Peyer's patch (tissue), 4 donors: Measurements from ENCODE around the gene IL5RA. TPM values are rescaled to one million over a fixed set of nuclear protein-coding genes. Genes with fewer than 3 reads are reported as not detected.

Experiments used
- DNase-seq, 3 donors: peaks; one replicate each; pipeline ENCODE4 v3.0.0-alpha.2; 2017 to 2019
- H3K27ac ChIP-seq, 4 donors: fragments of 200-600 bp; sonication (generic); one replicate each; pipeline ENCODE4 v1.5.1; 2016 to 2019
- H3K27me3 ChIP-seq, 2 donors: fragments of 200-600 bp; sonication (generic); one replicate each; pipeline ENCODE4 v1.5.1; 2019
- H3K36me3 ChIP-seq, 3 donors: fragments of 200-600 bp; sonication (generic); one replicate each; pipeline ENCODE4 v1.5.1; 2016 to 2019
- H3K4me1 ChIP-seq, 4 donors: fragments of 200-600 bp; sonication (generic); one replicate each; pipeline ENCODE4 v1.5.1; 2016 to 2019
- H3K4me3 ChIP-seq, 4 donors: fragments of 200-600 bp; sonication (generic); 1 replicate in 3 of 4; 2 replicates in 1 of 4; pipeline ENCODE4 v1.5.1; 2016 to 2019; ENCODE audit warnings: mild to moderate bottlenecking in 1 of 4
- H3K9me3 ChIP-seq, 4 donors: fragments of 200-600 bp; sonication (generic); one replicate each; pipeline ENCODE4 v1.5.1; 2016 to 2019; ENCODE audit warnings: mild to moderate bottlenecking in 1 of 4
- POLR2A ChIP-seq, 2 donors: fragments of 450-650 bp; IDR thresholded peaks; one replicate each; pipeline ENCODE4 v1.5.1; 2017; ENCODE audit warnings: antibody characterized with exemption in 2 of 2, mild to moderate bottlenecking in 2 of 2, moderate library complexity in 2 of 2
- total RNA-seq, 4 donors: library from RNA; depleted of rRNA; stranded (reverse); fragments of >200 nt; gene quantifications; one replicate each; pipeline ENCODE4 v1.1.0, GENCODE V29; 2016
- TF ChIP-seq, protein P1 (sequence below), 6 experiments: fragments of 450-650 bp in 4 of 6; fragments of 200-600 bp in 2 of 6; sonication (generic) in 1 of 6; IDR thresholded peaks; one replicate each; pipeline ENCODE4 v1.5.1; 2017 to 2019; ENCODE audit warnings: antibody characterized with exemption in 6 of 6, mild to moderate bottlenecking in 3 of 6, moderate library complexity in 1 of 6

The IL5RA gene
- total RNA-seq, 4 donors from 2014 or later: 2.1 TPM; not detected in 3

- H3K9me3 ChIP-seq: no peaks in the 10 kb centered on the region
- H3K4me3 ChIP-seq: no peak overlapping the region
- H3K27me3 ChIP-seq: no peaks in the 10 kb centered on the region
- H3K4me1 ChIP-seq: no peaks in the 10 kb centered on the region
- no peaks in the 10 kb centered on the region for H3K36me3 ChIP-seq
- no peak overlapping the region for H3K27ac ChIP-seq
- no peak for TF ChIP-seq POLR2A (IDR thresholded peaks at IDR 0.05)
- TF ChIP-seq, protein P1, sequence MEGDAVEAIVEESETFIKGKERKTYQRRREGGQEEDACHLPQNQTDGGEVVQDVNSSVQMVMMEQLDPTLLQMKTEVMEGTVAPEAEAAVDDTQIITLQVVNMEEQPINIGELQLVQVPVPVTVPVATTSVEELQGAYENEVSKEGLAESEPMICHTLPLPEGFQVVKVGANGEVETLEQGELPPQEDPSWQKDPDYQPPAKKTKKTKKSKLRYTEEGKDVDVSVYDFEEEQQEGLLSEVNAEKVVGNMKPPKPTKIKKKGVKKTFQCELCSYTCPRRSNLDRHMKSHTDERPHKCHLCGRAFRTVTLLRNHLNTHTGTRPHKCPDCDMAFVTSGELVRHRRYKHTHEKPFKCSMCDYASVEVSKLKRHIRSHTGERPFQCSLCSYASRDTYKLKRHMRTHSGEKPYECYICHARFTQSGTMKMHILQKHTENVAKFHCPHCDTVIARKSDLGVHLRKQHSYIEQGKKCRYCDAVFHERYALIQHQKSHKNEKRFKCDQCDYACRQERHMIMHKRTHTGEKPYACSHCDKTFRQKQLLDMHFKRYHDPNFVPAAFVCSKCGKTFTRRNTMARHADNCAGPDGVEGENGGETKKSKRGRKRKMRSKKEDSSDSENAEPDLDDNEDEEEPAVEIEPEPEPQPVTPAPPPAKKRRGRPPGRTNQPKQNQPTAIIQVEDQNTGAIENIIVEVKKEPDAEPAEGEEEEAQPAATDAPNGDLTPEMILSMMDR (IDR thresholded peaks at IDR 0.05): no peak
- DNase-seq: no peak
Measured at GRCh38 chr3:3074551-3075257, 35.5 kb downstream of the IL5RA start.

GRCh38 chr3:3071136-3071535 is 39.0 kb downstream of the IL5RA start:
- Histone ChIP-seq H3K36me3 (no peaks in the 10 kb centered on the region), H3K4me3 (no peak overlapping the region), H3K9me3 (no peaks in the 10 kb centered on the region), H3K27ac (no peak overlapping the region), H3K4me1 (no peaks in the 10 kb centered on the region), H3K27me3 (no peaks in the 10 kb centered on the region)
- no peak for DNase-seq
- TF ChIP-seq POLR2A (IDR thresholded peaks at IDR 0.05): no peak
- TF ChIP-seq, protein P1 (IDR thresholded peaks at IDR 0.05): no peak

DNA sequence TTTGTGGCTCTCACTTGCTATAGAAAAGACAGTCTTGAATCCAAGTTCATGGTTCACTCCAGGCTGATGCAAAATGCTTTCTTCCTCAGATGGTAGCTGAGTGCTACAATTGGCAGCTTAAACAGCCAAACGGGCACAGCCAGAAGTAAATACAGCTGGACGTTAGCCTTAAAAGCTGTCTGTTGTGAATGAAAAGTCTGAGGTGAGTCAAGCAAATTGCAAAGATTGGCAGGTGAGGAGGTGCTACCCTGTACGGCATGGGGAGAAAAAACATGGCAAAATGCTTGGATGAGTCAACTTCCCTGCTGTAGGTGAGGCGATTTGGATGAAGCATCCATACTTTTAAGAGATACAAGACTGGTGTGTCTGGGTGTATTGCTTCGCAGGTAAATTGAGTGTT is 40.5 kb downstream of the IL5RA start:
- no peak for DNase-seq
- Histone ChIP-seq H3K36me3 (no peaks in the 10 kb centered on the region), H3K27me3 (no peaks in the 10 kb centered on the region), H3K27ac (no peak overlapping the region), H3K4me3 (no peak overlapping the region), H3K4me1 (no peaks in the 10 kb centered on the region), H3K9me3 (no peaks in the 10 kb centered on the region)
- TF ChIP-seq, protein P1 (IDR thresholded peaks at IDR 0.05): no peak
- no peak for TF ChIP-seq POLR2A (IDR thresholded peaks at IDR 0.05)

GRCh38 chr3:3068358-3068881 is 41.8 kb downstream of the IL5RA start:
- TF ChIP-seq POLR2A (IDR thresholded peaks at IDR 0.05): no peak
- TF ChIP-seq, protein P1 (IDR thresholded peaks at IDR 0.05): no peak
- Histone ChIP-seq H3K36me3 (no peaks in the 10 kb centered on the region), H3K9me3 (no peaks in the 10 kb centered on the region), H3K27ac (no peak overlapping the region), H3K27me3 (no peaks in the 10 kb centered on the region), H3K4me3 (no peak overlapping the region), H3K4me1 (no peaks in the 10 kb centered on the region)
- DNase-seq: no peak

GRCh38 chr3:3066910-3067309 is 43.3 kb downstream of the IL5RA start:
- H3K36me3 ChIP-seq: no peaks in the 10 kb centered on the region
- TF ChIP-seq POLR2A (IDR thresholded peaks at IDR 0.05): no peak
- TF ChIP-seq, protein P1 (IDR thresholded peaks at IDR 0.05): no peak
- no peak overlapping the region for H3K27ac ChIP-seq

More at GRCh38 chr3:3066910-3067309, 43.3 kb downstream of the IL5RA start:
- H3K4me1 ChIP-seq: no peaks in the 10 kb centered on the region
- DNase-seq: no peak
- no peaks in the 10 kb centered on the region for H3K9me3 ChIP-seq
- H3K4me3 ChIP-seq: no peak overlapping the region
- H3K27me3 ChIP-seq: no peaks in the 10 kb centered on the region
